GM15510 (cell line): Measurements from ENCODE around the gene EPHB1.

Source experiments
- POLR2A ChIP-seq: IDR thresholded peaks from 3 replicates; pipeline ENCODE4 v1.6.1; 2011; ENCODE audit warnings: borderline replicate concordance; ENCODE audit not compliant: insufficient read length; ENCODE audit errors: extremely low read depth

Gene EPHB1

DNA sequence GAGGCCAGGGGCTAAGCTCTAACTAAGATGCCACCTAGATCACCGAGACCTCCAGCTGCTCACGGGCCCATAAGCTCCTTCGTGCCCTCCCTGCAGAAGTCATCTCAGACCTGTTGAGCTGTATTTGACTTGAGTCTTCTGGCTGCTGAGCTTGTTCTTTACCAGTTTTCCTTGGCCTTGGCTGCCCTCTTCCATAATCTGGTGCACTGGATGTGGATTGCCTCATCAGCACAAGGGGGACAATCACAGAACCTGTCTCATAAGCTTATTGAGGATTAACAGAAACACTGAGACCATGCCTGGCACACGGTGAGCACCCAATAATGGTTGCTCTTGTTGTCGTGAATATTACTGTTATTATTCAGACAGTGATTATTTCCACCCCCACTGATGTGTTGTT, 101.1 kb downstream of the EPHB1 start:
- TF ChIP-seq POLR2A = no peak

DNA sequence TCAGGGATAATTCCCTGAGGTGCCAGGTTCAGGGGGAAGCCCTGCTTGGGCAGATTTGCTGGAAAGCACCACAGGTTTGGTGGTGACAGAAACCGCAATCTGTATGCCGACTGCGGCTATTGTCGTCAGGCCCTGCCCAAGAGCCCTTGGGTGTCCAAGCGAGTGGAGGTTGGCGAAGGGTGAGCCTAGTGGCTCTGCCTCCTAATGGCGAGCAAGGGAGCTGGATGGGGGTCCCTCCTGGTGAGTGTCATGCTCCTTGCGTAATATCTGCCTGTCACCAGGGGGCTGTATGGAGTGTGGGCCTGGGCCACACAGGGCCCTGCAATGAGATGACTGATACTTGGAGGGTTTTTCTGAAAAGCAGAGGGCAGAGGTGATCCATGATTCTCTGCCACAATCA, 101.6 kb downstream of the EPHB1 start:
- TF ChIP-seq POLR2A = no peak

DNA sequence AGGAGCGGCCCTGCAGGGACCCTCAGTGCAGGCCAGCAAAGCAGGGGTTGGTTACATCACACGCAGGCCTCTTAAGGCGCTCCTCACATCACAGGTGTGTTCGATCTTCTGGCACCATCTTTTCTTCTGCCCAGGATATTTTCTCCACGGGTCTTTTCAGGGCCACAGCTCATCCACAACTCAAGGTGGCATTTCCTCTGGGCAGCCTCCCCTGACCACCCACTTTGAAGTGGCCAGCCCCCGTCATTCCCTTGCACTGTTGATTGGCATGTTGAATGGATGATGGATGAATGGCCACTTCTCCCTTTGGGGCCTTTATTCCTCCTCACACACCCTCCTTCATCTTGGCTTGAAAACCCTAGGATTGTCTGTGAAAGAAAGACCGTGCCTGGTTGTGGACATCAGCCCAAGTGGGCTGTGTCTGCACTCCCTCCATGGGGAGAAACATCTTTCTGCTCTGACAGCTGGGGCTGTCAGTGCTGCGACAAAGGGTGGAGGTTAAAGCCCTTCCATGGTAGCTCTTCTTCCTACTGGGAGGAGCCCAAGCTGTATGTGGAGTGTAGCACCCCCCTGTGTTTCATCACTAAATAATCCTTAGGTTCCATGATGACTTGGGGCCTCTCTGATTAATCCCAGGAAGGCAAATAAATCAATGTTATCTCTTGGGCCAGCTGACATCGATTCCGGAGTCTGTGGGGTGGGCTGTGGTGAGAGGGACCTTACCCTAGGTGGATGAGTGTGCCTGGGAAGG, 102.5 kb downstream of the EPHB1 start:
- no peak for TF ChIP-seq POLR2A

DNA sequence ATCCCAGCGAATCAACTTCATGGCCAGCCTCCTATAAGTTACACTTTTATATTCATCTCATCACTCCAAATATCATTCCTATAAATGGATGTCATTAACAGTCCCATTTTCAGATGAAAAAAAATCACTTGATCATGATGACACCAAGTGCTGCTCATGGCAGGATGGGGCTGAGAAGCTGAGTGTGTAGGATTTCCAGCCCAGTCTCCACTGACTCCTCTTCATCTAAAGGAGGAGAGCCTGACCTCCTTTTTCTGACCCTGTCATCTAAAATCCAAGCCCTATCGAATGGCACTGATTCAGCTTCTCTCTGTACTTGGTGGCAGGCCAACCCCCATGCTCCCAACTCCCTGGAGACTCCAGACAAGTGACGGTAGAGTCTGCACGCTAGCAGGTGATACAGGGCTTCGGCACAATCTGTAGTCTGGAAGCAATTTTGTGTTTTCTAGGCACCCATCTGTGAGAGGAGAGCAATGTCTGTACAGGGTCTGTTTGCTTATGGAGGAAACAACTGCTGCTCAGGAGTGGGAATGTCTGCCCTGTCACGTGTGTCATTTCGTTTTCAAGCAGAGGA, 103.2 kb downstream of the EPHB1 start:
- no peak for TF ChIP-seq POLR2A

- TF ChIP-seq POLR2A = no peak
These were observed 104.7 kb downstream of the EPHB1 start for GRCh38 chr3:134899786-134900185.

DNA sequence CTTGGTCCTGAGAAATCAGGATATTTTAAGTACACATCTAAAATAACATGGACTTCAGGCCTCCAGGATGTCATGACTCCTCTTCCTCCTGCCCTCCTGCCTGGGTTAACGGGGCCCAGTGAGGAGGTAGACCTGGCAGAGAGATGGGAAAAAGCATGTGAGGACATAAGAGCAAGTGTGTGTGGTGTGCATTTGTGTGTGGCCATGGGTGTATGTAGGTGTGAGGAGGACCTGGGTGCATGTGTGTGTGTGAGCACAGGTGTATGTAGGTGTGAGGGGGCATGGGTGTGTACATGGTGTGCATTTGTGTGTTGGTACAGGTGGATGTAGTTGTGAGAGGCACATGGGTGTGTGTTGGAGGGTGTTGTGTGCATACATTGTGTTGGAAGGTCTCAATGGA, 105.4 kb downstream of the EPHB1 start:
- TF ChIP-seq POLR2A = no peak

- no peak for TF ChIP-seq POLR2A
These were observed 106.4 kb downstream of the EPHB1 start for GRCh38 chr3:134901461-134901860.

DNA sequence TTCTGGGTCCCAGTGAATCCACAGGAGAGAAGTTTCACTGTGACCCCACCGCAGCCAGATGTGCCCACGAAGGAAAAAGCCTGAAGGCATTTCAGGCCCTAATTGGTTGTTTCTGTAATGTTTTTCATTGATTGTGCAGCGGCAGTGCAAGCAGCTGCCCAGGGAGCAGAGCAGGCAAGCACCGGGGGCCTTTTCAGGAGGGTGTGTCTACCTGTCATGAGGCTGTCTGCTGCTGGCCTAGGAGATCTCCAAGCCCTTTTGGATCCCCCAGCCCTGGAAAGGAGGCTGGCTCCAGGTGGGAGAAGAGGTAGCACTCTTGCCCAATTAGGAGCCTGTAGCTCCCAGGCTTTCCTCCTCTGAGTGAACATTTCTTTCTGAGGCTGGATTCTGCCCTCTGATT, 108.8 kb downstream of the EPHB1 start:
- TF ChIP-seq POLR2A = no peak

DNA sequence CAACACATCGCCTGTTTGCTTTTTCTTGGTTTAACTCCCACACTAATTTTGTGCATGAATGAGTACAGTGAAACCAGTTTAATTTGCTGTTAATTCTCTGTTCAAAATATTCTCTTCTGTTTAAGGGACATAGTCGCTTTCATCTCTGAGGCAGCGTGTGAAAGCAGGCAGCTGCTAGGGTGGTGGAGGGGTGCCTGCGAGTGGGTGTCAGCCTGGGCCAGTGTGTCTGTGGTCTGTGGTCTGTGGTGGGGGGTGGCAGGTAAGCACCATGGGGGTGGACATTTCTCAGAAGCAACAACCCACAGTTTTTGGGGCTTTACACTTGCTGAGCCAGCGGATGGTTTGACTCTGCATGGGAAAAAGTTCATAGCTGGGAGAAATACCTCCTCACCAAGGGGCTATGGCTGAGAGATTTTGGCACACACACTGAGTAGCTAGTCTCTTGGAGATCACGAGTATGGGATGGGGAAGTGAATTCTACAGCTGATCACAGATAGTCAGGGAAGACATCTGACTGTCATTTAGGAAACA, 109.2 kb downstream of the EPHB1 start:
- no peak for TF ChIP-seq POLR2A

GRCh38 chr3:134904776-134905646, 110.0 kb downstream of the EPHB1 start:
- no peak for TF ChIP-seq POLR2A

GRCh38 chr3:134905647-134905935, 110.5 kb downstream of the EPHB1 start:
- TF ChIP-seq POLR2A = no peak

DNA sequence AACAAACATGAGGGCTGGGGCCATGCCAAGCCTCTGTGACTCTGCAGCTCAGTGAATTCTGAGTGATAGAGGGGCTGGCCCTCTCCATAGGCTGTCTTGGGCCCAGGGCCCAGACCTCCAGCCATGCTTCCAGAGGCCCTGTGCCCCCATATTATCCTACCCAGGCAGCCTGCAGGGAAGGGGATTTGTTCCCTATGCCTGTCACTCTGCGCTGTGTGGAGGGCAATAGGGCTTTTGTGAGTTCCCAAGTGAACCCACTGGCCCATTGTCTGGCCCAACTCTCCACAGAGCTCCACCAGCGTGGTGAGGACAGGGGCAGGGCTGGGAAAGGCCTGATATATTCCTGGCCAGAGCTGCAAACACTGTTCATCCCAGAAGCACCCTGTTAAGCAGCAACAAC, 113.2 kb downstream of the EPHB1 start:
- no peak for TF ChIP-seq POLR2A

- no peak for TF ChIP-seq POLR2A
These were observed 115.0 kb downstream of the EPHB1 start for GRCh38 chr3:134910026-134910425.

- no peak for TF ChIP-seq POLR2A
These were observed 116.8 kb downstream of the EPHB1 start for GRCh38 chr3:134911586-134912548.
